Glomerular visceral epithelial cell (primary cell): ENCODE measurements around the gene STPG2.
"Not testable (repeated sequence)": the region's sequence is repeated elsewhere in the genome, so short reads cannot be mapped to it uniquely, and the experiment has no call there.

Experiments used
- DNase-seq: peaks from one replicate; pipeline ENCODE4 v3.0.0-alpha.2; 2016; ENCODE audit errors: extremely low spot score

Gene STPG2

GRCh38 chr4:97942951-97943350 is 200.3 kb downstream of the STPG2 start:
- DNase-seq, result no peak

GRCh38 chr4:97942137-97942536 is 201.1 kb downstream of the STPG2 start:
- DNase-seq, result peak; percentile 18

- no peak for DNase-seq
Measured at GRCh38 chr4:97938141-97938540, 205.1 kb downstream of the STPG2 start.

- DNase-seq, result no peak
Measured at GRCh38 chr4:97924341-97924958, 218.8 kb downstream of the STPG2 start.

GRCh38 chr4:97923096-97923495 is 220.2 kb downstream of the STPG2 start:
- DNase-seq, result no peak

- DNase-seq, result no peak
Measured at GRCh38 chr4:97917115-97917514, 226.2 kb downstream of the STPG2 start.

- peak; percentile 27 for DNase-seq
Measured at GRCh38 chr4:97912156-97912555, 231.1 kb downstream of the STPG2 start.

GRCh38 chr4:97911236-97911906 is 231.9 kb downstream of the STPG2 start:
- peak; percentile 56 for DNase-seq

- peak; percentile 16 for DNase-seq
Measured at GRCh38 chr4:97910005-97910404, 233.3 kb downstream of the STPG2 start.

- DNase-seq, result not testable (repeated sequence)
Measured at GRCh38 chr4:97903436-97904189, 239.7 kb downstream of the STPG2 start.

- no peak for DNase-seq
Measured at GRCh38 chr4:97900229-97900628, 243.0 kb downstream of the STPG2 start.

GRCh38 chr4:97892592-97893266 is 250.5 kb downstream of the STPG2 start:
- no peak for DNase-seq

GRCh38 chr4:97879942-97880341 is 263.3 kb downstream of the STPG2 start:
- DNase-seq, result no peak

GRCh38 chr4:97868097-97868496 is 275.2 kb downstream of the STPG2 start:
- DNase-seq, result no peak

- DNase-seq, result no peak
Measured at GRCh38 chr4:97867557-97868091, 275.7 kb downstream of the STPG2 start.

- peak; percentile 21 for DNase-seq
Measured at GRCh38 chr4:97866821-97867556, 276.3 kb downstream of the STPG2 start.

GRCh38 chr4:97851115-97851514 is 292.2 kb downstream of the STPG2 start:
- no peak for DNase-seq

- no peak for DNase-seq
Measured at GRCh38 chr4:97845758-97846157, 297.5 kb downstream of the STPG2 start.

GRCh38 chr4:97841512-97841911 is 301.8 kb downstream of the STPG2 start:
- DNase-seq, result no peak

GRCh38 chr4:97836662-97837061 is 306.6 kb downstream of the STPG2 start:
- DNase-seq, result no peak

GRCh38 chr4:97828646-97829045 is 314.6 kb downstream of the STPG2 start:
- no peak for DNase-seq
